Measurements from ENCODE around the gene KCNMA1.

DNA sequence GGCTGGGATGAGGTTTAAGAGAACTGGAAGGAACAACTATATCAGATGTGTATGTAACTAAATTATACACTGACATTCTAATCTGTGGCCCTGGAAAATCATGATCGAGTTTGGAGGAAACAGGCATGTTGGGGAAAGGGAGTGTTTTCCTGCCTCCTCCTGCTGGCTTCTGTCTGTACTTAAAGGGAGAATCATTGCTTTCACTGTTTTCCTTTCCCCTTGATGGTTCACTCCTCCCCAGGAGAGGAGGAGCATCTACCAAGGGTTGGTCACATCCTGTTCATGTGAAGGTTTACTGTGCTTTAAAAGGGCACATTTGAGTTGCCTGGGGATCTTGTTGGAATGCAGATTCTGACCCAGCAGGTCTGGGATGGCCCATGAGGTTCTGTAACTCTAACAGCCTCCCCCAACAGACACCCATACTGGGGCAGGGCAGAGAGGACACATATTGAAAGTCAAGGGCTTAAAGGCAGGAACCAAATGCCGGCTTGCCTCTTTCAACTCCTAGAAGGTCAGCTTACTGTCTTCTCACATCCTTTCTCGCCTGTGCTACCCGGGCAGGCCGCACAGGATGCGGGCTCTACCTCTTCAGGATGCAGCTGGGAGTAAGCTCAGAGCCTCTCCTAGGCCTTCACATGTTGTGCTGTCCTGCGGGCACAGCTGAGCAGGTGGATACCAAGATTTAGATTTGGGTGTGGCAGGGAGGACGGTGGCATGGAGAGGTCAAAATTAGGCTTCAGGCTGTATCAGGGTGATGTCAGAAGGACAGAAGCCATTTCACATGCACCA lies 694.8 kb downstream of the KCNMA1 start:
- TF ChIP-seq, protein P1, sequence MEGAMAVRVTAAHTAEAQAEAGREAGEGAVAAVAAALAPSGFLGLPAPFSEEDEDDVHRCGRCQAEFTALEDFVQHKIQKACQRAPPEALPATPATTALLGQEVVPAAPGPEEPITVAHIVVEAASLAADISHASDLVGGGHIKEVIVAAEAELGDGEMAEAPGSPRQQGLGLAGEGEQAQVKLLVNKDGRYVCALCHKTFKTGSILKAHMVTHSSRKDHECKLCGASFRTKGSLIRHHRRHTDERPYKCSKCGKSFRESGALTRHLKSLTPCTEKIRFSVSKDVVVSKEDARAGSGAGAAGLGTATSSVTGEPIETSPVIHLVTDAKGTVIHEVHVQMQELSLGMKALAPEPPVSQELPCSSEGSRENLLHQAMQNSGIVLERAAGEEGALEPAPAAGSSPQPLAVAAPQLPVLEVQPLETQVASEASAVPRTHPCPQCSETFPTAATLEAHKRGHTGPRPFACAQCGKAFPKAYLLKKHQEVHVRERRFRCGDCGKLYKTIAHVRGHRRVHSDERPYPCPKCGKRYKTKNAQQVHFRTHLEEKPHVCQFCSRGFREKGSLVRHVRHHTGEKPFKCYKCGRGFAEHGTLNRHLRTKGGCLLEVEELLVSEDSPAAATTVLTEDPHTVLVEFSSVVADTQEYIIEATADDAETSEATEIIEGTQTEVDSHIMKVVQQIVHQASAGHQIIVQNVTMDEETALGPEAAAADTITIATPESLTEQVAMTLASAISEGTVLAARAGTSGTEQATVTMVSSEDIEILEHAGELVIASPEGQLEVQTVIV (CRISPR knock-in tag; IDR thresholded peaks at IDR 0.05; ENCODE audit: borderline replicate concordance), result no peak
- TF ChIP-seq LARP7 (IDR thresholded peaks at IDR 0.05) (no peak), CTCF (IDR thresholded peaks at IDR 0.05 in 2 of 3, conservative IDR thresholded peaks at IDR 0.05 in 1 of 3; ENCODE audit: insufficient read depth in 2 of 3, low read depth in 1 of 3, low read length in 3 of 3) (no peak)
